HEK293 (cell line): ENCODE measurements around the gene CYP51A1.

Experiments
- BCL11B ChIP-seq: fragments of 450-650 bp; formaldehyde crosslinking; IDR thresholded peaks from 2 replicates; pipeline ENCODE4 v1.5.1; 2016; ENCODE audit warnings: low read depth, missing biosample characterization, missing genetic modification characterization
- GLI2 ChIP-seq: fragments of 450-650 bp; formaldehyde crosslinking; IDR thresholded peaks from 2 replicates; pipeline ENCODE4; 2017; ENCODE audit warnings: missing biosample characterization, missing genetic modification characterization, low read depth, borderline replicate concordance
- GLIS1 ChIP-seq: fragments of 450-650 bp; formaldehyde crosslinking; IDR thresholded peaks from 2 replicates; pipeline ENCODE4 v1.5.1; 2016; ENCODE audit warnings: missing biosample characterization, missing genetic modification characterization
- HOXC10 ChIP-seq: sonication (generic); formaldehyde crosslinking; IDR thresholded peaks from 2 replicates; pipeline ENCODE4 v1.8.1; 2023; ENCODE audit warnings: mild to moderate bottlenecking, missing genetic modification reagents
- OSR2 ChIP-seq: fragments of 450-650 bp; formaldehyde crosslinking; IDR thresholded peaks from 2 replicates; pipeline ENCODE4 v1.5.1; 2016; ENCODE audit warnings: missing biosample characterization, missing genetic modification characterization
- SETDB1 ChIP-seq: IDR thresholded peaks from one replicate; pipeline ENCODE4 v1.6.1; 2017; ENCODE audit warnings: mild to moderate bottlenecking, low read length, moderate library complexity, mixed read lengths; ENCODE audit not compliant: insufficient read length
- SP2 ChIP-seq: fragments of 450-650 bp; formaldehyde crosslinking; IDR thresholded peaks from 2 replicates; pipeline ENCODE4 v1.5.1; 2016; ENCODE audit warnings: missing biosample characterization, missing genetic modification characterization
- TRIM28 ChIP-seq: IDR thresholded peaks from 2 replicates; pipeline ENCODE4 v1.6.1; 2011; ENCODE audit warnings: low read length, control low read depth, borderline replicate concordance
- ZBTB1 ChIP-seq: fragments of 450-650 bp; formaldehyde crosslinking; IDR thresholded peaks from 2 replicates; pipeline ENCODE4 v1.5.1; 2016; ENCODE audit warnings: missing biosample characterization, missing genetic modification characterization
- ZBTB7A ChIP-seq: fragments of 450-650 bp; formaldehyde crosslinking; IDR thresholded peaks from 2 replicates; pipeline ENCODE4 v1.5.1; 2016; ENCODE audit warnings: low read depth, missing biosample characterization, missing genetic modification characterization
- ZNF146 ChIP-seq: fragments of 450-650 bp; formaldehyde crosslinking; IDR thresholded peaks from 2 replicates; pipeline ENCODE4 v1.5.1; 2016; ENCODE audit warnings: missing biosample characterization, missing genetic modification characterization
- ZNF169 ChIP-seq: fragments of 450-650 bp; formaldehyde crosslinking; IDR thresholded peaks from 2 replicates; pipeline ENCODE4 v1.5.1; 2016; ENCODE audit warnings: missing biosample characterization, missing genetic modification characterization
- ZNF221 ChIP-seq: fragments of 450-650 bp; formaldehyde crosslinking; IDR thresholded peaks from 2 replicates; pipeline ENCODE4 v1.5.1; 2017; ENCODE audit warnings: missing biosample characterization, missing genetic modification characterization, borderline replicate concordance
- ZNF324 ChIP-seq: fragments of 450-650 bp; formaldehyde crosslinking; IDR thresholded peaks from 2 replicates; pipeline ENCODE4 v1.5.1; 2016; ENCODE audit warnings: missing biosample characterization, missing genetic modification characterization
- ZNF555 ChIP-seq: fragments of 450-650 bp; formaldehyde crosslinking; conservative IDR thresholded peaks from 2 replicates; pipeline ENCODE4 v1.5.1; 2017; ENCODE audit warnings: missing biosample characterization, mild to moderate bottlenecking, missing genetic modification characterization, inconsistent platforms
- ZNF654 ChIP-seq: fragments of 450-650 bp; formaldehyde crosslinking; IDR thresholded peaks from 2 replicates; pipeline ENCODE4 v1.5.1; 2016; ENCODE audit warnings: low read depth, missing biosample characterization, missing genetic modification characterization
- ZNF660 ChIP-seq: fragments of 450-650 bp; IDR thresholded peaks from 2 replicates; pipeline ENCODE4 v1.5.1; 2018; ENCODE audit warnings: missing biosample characterization, mild to moderate bottlenecking, missing genetic modification characterization
- ZNF677 ChIP-seq: fragments of 450-650 bp; IDR thresholded peaks from 2 replicates; pipeline ENCODE4 v1.5.0; 2018; ENCODE audit warnings: missing biosample characterization, mild to moderate bottlenecking, missing genetic modification characterization, moderate library complexity
- ZSCAN23 ChIP-seq: fragments of 450-650 bp; formaldehyde crosslinking; IDR thresholded peaks from 2 replicates; pipeline ENCODE4 v1.5.1; 2016; ENCODE audit warnings: missing biosample characterization, missing genetic modification characterization
- TF ChIP-seq, protein P1 (sequence below): fragments of 450-650 bp; formaldehyde crosslinking; IDR thresholded peaks from 2 replicates; pipeline ENCODE4 v1.5.1; 2016; ENCODE audit warnings: missing biosample characterization, missing genetic modification characterization
- TF ChIP-seq, protein P2 (sequence below): fragments of 450-650 bp; formaldehyde crosslinking; IDR thresholded peaks from 2 replicates; pipeline ENCODE4 v1.5.1; 2016; ENCODE audit warnings: missing biosample characterization, missing genetic modification characterization
- TF ChIP-seq, protein P3 (sequence below): fragments of 450-650 bp; formaldehyde crosslinking; IDR thresholded peaks from 2 replicates; pipeline ENCODE4 v1.5.1; 2016; ENCODE audit warnings: missing biosample characterization, missing genetic modification characterization
- TF ChIP-seq, protein P4 (sequence below): fragments of 450-650 bp; formaldehyde crosslinking; IDR thresholded peaks from 2 replicates; pipeline ENCODE4 v1.5.1; 2016; ENCODE audit warnings: missing biosample characterization, missing genetic modification characterization

Gene CYP51A1

DNA sequence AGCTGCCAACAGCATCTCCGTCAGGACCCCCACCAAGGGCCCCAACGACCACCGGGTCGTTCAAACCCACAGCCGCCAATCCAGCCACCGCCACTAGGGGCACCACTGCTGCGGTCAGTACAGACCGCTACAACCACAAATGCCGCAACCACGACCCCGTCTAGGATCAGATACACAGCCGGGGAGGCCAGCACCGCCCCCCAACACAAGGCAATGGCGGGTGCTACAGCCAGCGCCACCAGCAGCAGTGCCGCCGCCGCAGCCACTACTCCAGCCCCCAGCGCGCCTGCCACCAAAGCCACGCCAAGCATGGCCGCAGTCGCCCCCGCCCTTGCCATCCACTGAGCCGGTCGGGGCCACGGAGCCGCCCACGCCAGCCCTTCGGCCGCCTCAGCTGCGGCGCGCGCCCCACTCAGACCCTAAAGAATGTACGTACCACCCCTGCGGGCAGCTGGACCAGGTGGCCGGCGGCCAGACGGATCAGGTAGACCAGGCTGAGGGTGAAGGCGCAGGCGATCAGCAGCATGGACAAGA lies 473 bp downstream of the CYP51A1 start (continued):
- TF ChIP-seq ZNF146 (tag by site-specific recombination) (no peak), GLI2 (tag by site-specific recombination) (no peak), OSR2 (no peak), ZBTB7A (tag by site-specific recombination) (peak; percentile 88), ZNF555 (no peak), GLIS1 (peak; percentile 89), ZBTB1 (tag by site-specific recombination) (peak; percentile 76), ZNF660 (no peak), ZNF677 (tag by site-specific recombination) (no peak), ZNF324 (peak; percentile 45; the same call in 1 of the 2 replicates), SETDB1 (no peak), BCL11B (tag by site-specific recombination) (no peak), HOXC10 (CRISPR knock-in tag) (no peak), ZNF654 (tag by site-specific recombination) (no peak), TRIM28 (0 out of 2 replicates have a peak, but pooled peaks have one; percentile 67), SP2 (peak; percentile 10), ZNF221 (tag by site-specific recombination) (no peak), ZNF169 (tag by site-specific recombination) (no peak), ZSCAN23 (tag by site-specific recombination) (no peak)
- TF ChIP-seq, protein P1, sequence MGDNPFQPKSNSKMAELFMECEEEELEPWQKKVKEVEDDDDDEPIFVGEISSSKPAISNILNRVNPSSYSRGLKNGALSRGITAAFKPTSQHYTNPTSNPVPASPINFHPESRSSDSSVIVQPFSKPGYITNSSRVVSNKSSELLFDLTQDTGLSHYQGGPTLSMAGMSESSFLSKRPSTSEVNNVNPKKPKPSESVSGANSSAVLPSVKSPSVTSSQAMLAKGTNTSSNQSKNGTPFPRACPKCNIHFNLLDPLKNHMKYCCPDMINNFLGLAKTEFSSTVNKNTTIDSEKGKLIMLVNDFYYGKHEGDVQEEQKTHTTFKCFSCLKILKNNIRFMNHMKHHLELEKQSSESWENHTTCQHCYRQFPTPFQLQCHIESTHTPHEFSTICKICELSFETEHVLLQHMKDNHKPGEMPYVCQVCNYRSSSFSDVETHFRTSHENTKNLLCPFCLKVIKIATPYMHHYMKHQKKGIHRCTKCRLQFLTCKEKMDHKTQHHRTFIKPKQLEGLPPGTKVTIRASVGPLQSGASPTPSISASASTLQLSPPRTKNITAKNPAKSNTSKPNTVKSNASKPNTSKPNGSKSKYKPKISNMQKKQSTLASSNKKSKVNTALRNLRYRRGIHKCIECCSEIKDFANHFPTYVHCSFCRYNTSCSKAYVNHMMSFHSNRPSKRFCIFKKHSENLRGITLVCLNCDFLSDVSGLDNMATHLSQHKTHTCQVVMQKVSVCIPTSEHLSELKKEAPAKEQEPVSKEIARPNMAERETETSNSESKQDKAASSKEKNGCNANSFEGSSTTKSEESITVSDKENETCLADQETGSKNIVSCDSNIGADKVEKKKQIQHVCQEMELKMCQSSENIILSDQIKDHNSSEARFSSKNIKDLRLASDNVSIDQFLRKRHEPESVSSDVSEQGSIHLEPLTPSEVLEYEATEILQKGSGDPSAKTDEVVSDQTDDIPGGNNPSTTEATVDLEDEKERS: no peak
- TF ChIP-seq, protein P2, sequence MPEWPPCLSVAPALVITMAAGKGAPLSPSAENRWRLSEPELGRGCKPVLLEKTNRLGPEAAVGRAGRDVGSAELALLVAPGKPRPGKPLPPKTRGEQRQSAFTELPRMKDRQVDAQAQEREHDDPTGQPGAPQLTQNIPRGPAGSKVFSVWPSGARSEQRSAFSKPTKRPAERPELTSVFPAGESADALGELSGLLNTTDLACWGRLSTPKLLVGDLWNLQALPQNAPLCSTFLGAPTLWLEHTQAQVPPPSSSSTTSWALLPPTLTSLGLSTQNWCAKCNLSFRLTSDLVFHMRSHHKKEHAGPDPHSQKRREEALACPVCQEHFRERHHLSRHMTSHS (tag by site-specific recombination): no peak
- TF ChIP-seq, protein P3, sequence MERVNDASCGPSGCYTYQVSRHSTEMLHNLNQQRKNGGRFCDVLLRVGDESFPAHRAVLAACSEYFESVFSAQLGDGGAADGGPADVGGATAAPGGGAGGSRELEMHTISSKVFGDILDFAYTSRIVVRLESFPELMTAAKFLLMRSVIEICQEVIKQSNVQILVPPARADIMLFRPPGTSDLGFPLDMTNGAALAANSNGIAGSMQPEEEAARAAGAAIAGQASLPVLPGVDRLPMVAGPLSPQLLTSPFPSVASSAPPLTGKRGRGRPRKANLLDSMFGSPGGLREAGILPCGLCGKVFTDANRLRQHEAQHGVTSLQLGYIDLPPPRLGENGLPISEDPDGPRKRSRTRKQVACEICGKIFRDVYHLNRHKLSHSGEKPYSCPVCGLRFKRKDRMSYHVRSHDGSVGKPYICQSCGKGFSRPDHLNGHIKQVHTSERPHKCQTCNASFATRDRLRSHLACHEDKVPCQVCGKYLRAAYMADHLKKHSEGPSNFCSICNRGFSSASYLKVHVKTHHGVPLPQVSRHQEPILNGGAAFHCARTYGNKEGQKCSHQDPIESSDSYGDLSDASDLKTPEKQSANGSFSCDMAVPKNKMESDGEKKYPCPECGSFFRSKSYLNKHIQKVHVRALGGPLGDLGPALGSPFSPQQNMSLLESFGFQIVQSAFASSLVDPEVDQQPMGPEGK (tag by site-specific recombination): peak; percentile 85
- TF ChIP-seq, protein P4, sequence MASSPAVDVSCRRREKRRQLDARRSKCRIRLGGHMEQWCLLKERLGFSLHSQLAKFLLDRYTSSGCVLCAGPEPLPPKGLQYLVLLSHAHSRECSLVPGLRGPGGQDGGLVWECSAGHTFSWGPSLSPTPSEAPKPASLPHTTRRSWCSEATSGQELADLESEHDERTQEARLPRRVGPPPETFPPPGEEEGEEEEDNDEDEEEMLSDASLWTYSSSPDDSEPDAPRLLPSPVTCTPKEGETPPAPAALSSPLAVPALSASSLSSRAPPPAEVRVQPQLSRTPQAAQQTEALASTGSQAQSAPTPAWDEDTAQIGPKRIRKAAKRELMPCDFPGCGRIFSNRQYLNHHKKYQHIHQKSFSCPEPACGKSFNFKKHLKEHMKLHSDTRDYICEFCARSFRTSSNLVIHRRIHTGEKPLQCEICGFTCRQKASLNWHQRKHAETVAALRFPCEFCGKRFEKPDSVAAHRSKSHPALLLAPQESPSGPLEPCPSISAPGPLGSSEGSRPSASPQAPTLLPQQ (tag by site-specific recombination): no peak
